HG03571 (cell line): ENCODE results near the gene GALNT13.
"Not testable (repeated sequence)": the region's sequence is repeated elsewhere in the genome, so short reads cannot be mapped to it uniquely, and the experiment has no call there.

Experiments
- ATAC-seq: cut with Tn5 transposase; IDR thresholded peaks from one replicate; pipeline ENCODE4 v1.9.1; 2021; ENCODE audit not compliant: unreplicated experiment

GALNT13 gene

DNA sequence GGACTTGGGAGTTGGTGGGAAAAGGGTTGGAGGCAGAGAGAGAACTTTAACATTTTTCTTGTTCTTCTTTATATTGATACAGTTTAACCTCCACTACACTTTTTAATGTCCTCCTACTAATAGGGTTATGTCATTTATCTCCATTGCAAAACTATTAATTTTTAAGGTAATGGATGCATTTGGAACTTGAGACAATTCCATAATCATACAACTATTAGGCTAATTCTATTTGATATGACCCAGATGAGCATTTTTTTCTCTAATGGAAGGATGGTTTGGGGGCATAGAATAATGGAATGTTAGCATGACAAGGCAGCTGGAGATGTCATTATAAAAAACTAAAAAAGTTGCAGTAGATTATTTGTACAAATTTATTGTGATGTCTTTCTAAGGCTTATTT is 587.6 kb downstream of the GALNT13 start:
- no peak for ATAC-seq

- no peak for ATAC-seq
These were observed 590.9 kb downstream of the GALNT13 start for GRCh38 chr2:154462634-154463033.

DNA sequence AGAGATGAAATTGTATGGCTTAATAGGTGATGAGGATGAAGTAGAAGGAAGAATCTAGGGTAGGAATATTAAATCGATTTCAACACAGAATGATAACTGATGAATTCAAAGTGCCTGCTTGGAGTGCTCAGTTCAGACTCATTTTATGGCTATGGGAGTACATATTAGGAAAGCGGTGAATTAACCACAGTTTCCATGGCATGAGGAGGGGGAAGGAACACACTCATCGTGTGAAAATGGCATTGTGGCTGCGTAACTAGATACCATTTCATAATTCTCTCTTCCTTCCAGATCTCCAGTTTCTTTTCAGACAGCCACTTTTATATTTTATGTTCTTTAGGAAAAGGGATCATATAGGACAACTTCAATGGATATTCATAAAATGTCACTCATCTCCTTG is 594.5 kb downstream of the GALNT13 start:
- no peak for ATAC-seq

DNA sequence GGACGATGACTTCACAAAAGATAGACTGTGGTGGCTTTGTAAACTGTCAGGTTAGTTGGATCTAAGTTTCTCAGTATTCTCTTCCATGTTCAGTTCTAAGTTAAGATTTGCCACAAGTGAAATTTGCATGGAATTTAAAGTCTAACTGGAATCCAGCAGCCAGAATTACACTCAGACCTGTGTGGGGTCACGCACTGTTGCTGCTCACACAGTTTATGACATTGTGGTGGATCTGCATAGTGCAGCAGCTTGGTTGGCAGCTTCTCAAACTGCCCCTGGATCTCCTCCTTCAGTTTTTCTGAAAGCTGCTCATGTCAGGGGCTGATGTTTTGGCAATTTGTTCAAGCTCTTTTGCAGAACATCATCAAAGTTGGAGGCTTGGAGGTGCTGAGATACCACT is 598.7 kb downstream of the GALNT13 start:
- ATAC-seq: no peak

- ATAC-seq: not testable (repeated sequence)
These were observed 599.8 kb downstream of the GALNT13 start for GRCh38 chr2:154471492-154471891.

GRCh38 chr2:154477319-154477718 is 605.6 kb downstream of the GALNT13 start:
- no peak for ATAC-seq

- ATAC-seq: no peak
These were observed 608.8 kb downstream of the GALNT13 start for GRCh38 chr2:154480521-154480920.

DNA sequence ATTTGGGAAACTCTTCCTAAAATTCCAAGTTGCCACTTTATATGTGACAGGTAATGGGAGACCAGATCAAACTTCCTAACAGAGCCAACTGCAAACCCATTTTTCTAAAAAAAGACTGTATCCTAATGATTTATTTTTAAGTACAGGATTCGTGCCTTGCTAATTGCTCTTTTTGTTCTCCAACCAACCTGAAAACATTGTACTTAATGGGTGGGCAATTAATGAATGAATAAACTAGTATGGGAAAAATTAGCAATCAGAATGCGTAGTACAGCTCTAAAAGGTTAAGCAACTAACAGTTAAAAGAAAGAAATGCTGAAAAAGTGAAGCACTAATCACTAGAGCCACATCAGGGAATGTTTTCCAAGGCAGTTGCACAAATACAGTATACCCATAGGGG is 609.6 kb downstream of the GALNT13 start:
- ATAC-seq: no peak

GRCh38 chr2:154484338-154485099 is 612.8 kb downstream of the GALNT13 start:
- ATAC-seq: no peak

- ATAC-seq: no peak
These were observed 617.1 kb downstream of the GALNT13 start for GRCh38 chr2:154488801-154489200.

DNA sequence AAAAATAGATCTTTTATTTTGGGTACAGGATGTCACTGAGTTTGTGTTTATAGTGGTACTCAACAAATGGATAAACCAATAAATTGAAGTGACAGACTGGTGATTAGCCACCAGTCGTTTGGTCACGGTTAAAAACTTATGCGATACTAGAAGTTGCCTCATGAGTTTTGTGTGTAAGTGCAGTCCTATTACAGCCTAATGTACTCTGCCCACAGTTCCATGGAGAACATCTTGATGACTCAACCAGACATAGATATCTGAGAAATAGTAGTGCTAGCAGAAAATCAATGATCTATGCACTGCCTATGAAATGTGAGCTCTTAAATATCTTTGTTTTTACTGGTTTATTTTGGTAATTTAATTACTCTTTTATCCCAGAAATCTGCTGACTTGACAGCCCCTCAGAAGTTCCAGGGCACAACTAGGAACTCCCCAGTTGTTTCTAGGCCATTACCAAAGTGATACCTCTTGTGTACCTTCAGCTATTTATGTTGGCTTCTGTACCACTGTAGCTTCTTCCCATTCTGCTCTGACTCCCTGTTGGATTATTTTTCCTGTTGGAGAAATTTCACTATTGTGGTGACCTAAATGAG is 617.6 kb downstream of the GALNT13 start:
- ATAC-seq: no peak

DNA sequence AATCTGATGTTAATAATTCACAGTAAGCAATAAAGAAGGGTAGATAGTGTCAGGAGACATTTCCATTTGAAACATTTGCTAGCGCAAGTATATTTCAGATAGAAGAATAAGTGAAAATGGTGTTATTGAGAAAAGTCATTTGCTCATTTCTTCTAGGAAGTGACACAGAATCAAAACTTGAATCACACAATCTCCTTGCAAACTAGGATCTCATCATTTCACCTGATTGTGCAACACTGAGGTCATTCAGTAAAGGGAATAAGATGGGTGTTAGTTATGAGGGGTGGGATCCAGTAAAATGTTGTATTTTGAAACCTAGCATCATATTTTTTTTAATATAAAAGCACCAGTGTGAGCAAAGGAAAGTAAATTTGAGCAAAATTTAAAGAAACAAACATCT is 618.8 kb downstream of the GALNT13 start:
- ATAC-seq: no peak

- no peak for ATAC-seq
These were observed 623.7 kb downstream of the GALNT13 start for GRCh38 chr2:154495455-154495868.

DNA sequence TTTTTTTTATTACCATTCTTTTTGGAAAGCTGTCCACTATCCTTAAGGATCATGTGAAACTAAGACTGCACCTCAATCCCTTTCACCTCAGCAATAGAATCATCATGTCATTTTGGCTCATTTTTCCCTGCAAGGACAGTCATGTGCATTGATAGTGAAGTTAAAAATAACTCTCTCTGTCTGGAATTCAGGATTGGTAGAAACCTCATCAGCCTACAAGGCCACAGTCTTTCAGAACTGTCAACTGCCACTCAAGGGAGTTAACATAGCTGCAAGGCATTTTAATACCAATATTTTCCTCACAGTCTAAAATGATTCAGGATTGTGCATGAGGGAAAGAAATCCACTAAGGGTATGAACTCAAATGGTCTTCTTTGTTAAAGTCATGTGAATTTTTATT is 625.3 kb downstream of the GALNT13 start:
- no peak for ATAC-seq
